HAP-1 (cell line): ENCODE data around the gene SLC16A8.
A peak's percentile ranks its signal among the peaks of the same experiment; 100 is the strongest.

Experiments used
- DNase-seq, 2 experiments: peaks; one replicate each; pipeline ENCODE4 v3.0.0-alpha.2; 2016 to 2020; ENCODE audit warnings: low spot score in 2 of 2
- H3K27me3 ChIP-seq: fragments of 250-450 bp; sonication (Bioruptor Pico); 2 replicates; pipeline ENCODE4 v1.5.1; 2020; ENCODE audit warnings: low read depth, mild to moderate bottlenecking, moderate library complexity
- H3K36me3 ChIP-seq: fragments of 250-450 bp; sonication (Bioruptor Pico); replicated peaks from 2 replicates; pipeline ENCODE4 v1.5.1; 2020; ENCODE audit warnings: mild to moderate bottlenecking
- H3K4me1 ChIP-seq: fragments of 250-450 bp; sonication (Bioruptor Pico); 2 replicates; pipeline ENCODE4 v1.5.1; 2020; ENCODE audit warnings: mild to moderate bottlenecking
- H3K4me3 ChIP-seq: fragments of 250-450 bp; sonication (Bioruptor Pico); 2 replicates; pipeline ENCODE4 v1.5.1; 2020; ENCODE audit warnings: mild to moderate bottlenecking, moderate library complexity
- H3K9me3 ChIP-seq: fragments of 250-450 bp; sonication (Bioruptor Pico); 2 replicates; pipeline ENCODE4 v1.5.1; 2020; ENCODE audit warnings: mild to moderate bottlenecking, moderate library complexity
- in situ Hi-C: fragments of 300-500 bp; cut with MboI; formaldehyde crosslinking; loops from 3 replicates; pipeline ENCODE4 v1.14.3; 2020; ENCODE audit warnings: low sequenced_read_pairs, inconsistent platforms, mixed read lengths

Gene SLC16A8

GRCh38 chr22:38108561-38109319 is 24.8 kb upstream of the SLC16A8 start:
- Histone ChIP-seq H3K9me3 (no peaks in the 10 kb centered on the region), H3K4me3 (no peak overlapping the region), H3K36me3 (no peaks in the 10 kb centered on the region), H3K27me3 (no peaks in the 10 kb centered on the region), H3K4me1 (no peaks in the 10 kb centered on the region)
- no peak for DNase-seq
- in situ Hi-C loops: no loop called here

GRCh38 chr22:38107692-38108515 is 23.9 kb upstream of the SLC16A8 start:
- Histone ChIP-seq H3K27me3 (no peaks in the 10 kb centered on the region), H3K4me3 (no peak overlapping the region), H3K4me1 (no peaks in the 10 kb centered on the region), H3K9me3 (no peaks in the 10 kb centered on the region), H3K36me3 (no peaks in the 10 kb centered on the region)
- in situ Hi-C loops: no loop called here
- no peak for DNase-seq

GRCh38 chr22:38106814-38107578 is 23.0 kb upstream of the SLC16A8 start:
- Histone ChIP-seq H3K4me3 (no peak overlapping the region), H3K9me3 (no peaks in the 10 kb centered on the region), H3K27me3 (no peaks in the 10 kb centered on the region), H3K36me3 (no peaks in the 10 kb centered on the region), H3K4me1 (no peaks in the 10 kb centered on the region)
- DNase-seq: no peak
- in situ Hi-C loops: no loop called here

- in situ Hi-C loops: no loop called here
- H3K36me3 ChIP-seq: no peaks in the 10 kb centered on the region
- H3K4me3 ChIP-seq: no peak overlapping the region
- peak in 1 of 2 experiments; percentile 40 for DNase-seq
- no peaks in the 10 kb centered on the region for H3K27me3 ChIP-seq
- H3K9me3 ChIP-seq: no peaks in the 10 kb centered on the region
- no peaks in the 10 kb centered on the region for H3K4me1 ChIP-seq
These were observed 20.1 kb upstream of the SLC16A8 start for GRCh38 chr22:38104084-38104483.

- no peaks in the 10 kb centered on the region for H3K27me3 ChIP-seq
- H3K9me3 ChIP-seq: no peaks in the 10 kb centered on the region
- no peaks in the 10 kb centered on the region for H3K4me1 ChIP-seq
- no peak overlapping the region for H3K4me3 ChIP-seq
- DNase-seq: no peak
- H3K36me3 ChIP-seq: no peaks in the 10 kb centered on the region
- in situ Hi-C loops: no loop called here
These were observed 19.7 kb upstream of the SLC16A8 start for GRCh38 chr22:38103641-38104040.

GRCh38 chr22:38098410-38099249 is 14.6 kb upstream of the SLC16A8 start:
- Histone ChIP-seq H3K9me3 (no peaks in the 10 kb centered on the region), H3K4me3 (no peak overlapping the region), H3K36me3 (no peaks in the 10 kb centered on the region), H3K4me1 (no peaks in the 10 kb centered on the region), H3K27me3 (no peaks in the 10 kb centered on the region)
- DNase-seq: no peak
- in situ Hi-C loops: no loop called here

- Histone ChIP-seq H3K4me3 (no peak overlapping the region), H3K36me3 (no peaks in the 10 kb centered on the region), H3K4me1 (no peaks in the 10 kb centered on the region), H3K9me3 (no peaks in the 10 kb centered on the region), H3K27me3 (no peaks in the 10 kb centered on the region)
- in situ Hi-C loops: no loop called here
- no peak for DNase-seq
These were observed 13.8 kb upstream of the SLC16A8 start for GRCh38 chr22:38097557-38098409.

- Histone ChIP-seq H3K4me3 (no peak overlapping the region), H3K4me1 (no peaks in the 10 kb centered on the region)
These were observed 13.1 kb upstream of the SLC16A8 start for GRCh38 chr22:38097058-38097457.

GRCh38 chr22:38089474-38089851 is 5.5 kb upstream of the SLC16A8 start:
- Histone ChIP-seq H3K27me3 (no peaks in the 10 kb centered on the region), H3K4me1 (peaks cover 3% of the 10 kb centered on the region), H3K9me3 (no peaks in the 10 kb centered on the region), H3K36me3 (no peaks in the 10 kb centered on the region), H3K4me3 (no peak overlapping the region)
- DNase-seq: no peak
- in situ Hi-C loops: no loop called here

More at GRCh38 chr22:38097058-38097457, 13.1 kb upstream of the SLC16A8 start:
- in situ Hi-C loops: no loop called here
- H3K36me3 ChIP-seq: no peaks in the 10 kb centered on the region
- no peaks in the 10 kb centered on the region for H3K9me3 ChIP-seq
- no peak for DNase-seq
- no peaks in the 10 kb centered on the region for H3K27me3 ChIP-seq

- Histone ChIP-seq H3K27me3 (no peaks in the 10 kb centered on the region), H3K36me3 (no peaks in the 10 kb centered on the region), H3K9me3 (no peaks in the 10 kb centered on the region), H3K4me1 (peaks cover 8% of the 10 kb centered on the region), H3K4me3 (no peak overlapping the region)
- DNase-seq: no peak
- in situ Hi-C loops: no loop called here
These were observed 4.9 kb upstream of the SLC16A8 start for GRCh38 chr22:38088629-38089473.

GRCh38 chr22:38087855-38088254 is 3.9 kb upstream of the SLC16A8 start:
- H3K4me1 ChIP-seq: peaks cover 10% of the 10 kb centered on the region
- in situ Hi-C loops: no loop called here
- no peaks in the 10 kb centered on the region for H3K27me3 ChIP-seq
- H3K4me3 ChIP-seq: no peak overlapping the region
- no peak for DNase-seq
- no peaks in the 10 kb centered on the region for H3K36me3 ChIP-seq
- H3K9me3 ChIP-seq: no peaks in the 10 kb centered on the region

- Histone ChIP-seq H3K4me1 (peaks cover 10% of the 10 kb centered on the region), H3K4me3 (no peak overlapping the region), H3K36me3 (no peaks in the 10 kb centered on the region), H3K27me3 (no peaks in the 10 kb centered on the region), H3K9me3 (no peaks in the 10 kb centered on the region)
- DNase-seq: no peak
- in situ Hi-C loops: no loop called here
These were observed 3.0 kb upstream of the SLC16A8 start for GRCh38 chr22:38086942-38087341.
